ENCODE measurements around the gene COMMD1. TPM values are rescaled to one million over a fixed set of nuclear protein-coding genes. Genes with fewer than 3 reads are reported as not detected.
"Not testable (repeated sequence)": the region's sequence is repeated elsewhere in the genome, so short reads cannot be mapped to it uniquely, and the experiment has no call there.

COMMD1 gene
- total RNA-seq, 2 donors from 2014 or later: 51.1 to 57.8 TPM

DNA sequence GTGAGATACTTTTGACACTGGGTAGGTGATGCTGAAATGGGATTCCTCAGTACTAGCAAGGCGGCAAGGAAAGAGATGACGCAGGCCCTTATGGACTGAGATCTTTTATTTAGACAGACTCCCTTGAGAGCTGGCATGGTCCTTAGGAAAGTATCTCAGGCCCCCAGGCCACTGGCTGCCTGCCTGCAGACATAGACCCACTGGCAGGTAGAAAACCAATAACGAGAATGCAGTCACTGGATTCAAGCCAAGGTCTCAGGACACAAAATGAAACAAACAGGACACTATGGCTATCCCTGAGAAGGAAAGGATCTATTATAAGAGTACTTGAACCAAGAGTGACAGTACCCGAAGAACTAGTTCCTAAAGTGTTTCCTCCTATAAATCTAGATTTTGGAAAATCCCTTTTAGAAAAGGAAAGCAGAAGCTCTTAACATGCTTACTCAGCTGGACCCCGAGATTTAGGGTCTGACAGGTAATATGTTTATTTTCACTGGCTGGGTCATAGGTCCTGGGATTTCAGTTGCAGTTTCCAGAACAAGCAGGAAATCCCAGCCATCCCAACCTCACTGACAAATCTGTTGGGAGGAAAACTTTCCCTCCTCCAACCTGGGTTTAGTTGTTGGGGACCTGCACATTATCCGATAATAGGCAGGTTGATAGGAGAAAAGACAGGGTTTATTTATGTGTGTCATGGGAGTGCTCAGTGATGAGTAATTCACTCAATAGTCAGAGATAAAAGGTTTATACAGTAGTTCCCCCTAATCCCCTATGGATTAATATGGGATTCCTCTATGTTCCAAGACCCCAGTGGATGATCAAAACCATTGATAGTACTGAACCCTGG, 44.5 kb downstream of the COMMD1 start:
- H3K27me3 ChIP-seq (replicated peaks; ENCODE audit: insufficient read depth): no peaks in the 10 kb centered on the region
- peak overlapping the region in 1 of 2 donors; percentile 51 for H3K27ac ChIP-seq
- peaks cover 25 to 35% of the 10 kb centered on the region in 2 donors for H3K4me1 ChIP-seq (ENCODE audit: control insufficient read depth in 1 of 2, low read depth in 2 of 2)
- H3K36me3 ChIP-seq: no peaks in the 10 kb centered on the region
- no peaks in the 10 kb centered on the region for H3K9me3 ChIP-seq
- ATAC-seq (ENCODE audit: insufficient number of reproducible peaks, low FRiP score, low read depth): no peak
- peak overlapping the region; percentile 30 for H3K4me3 ChIP-seq
- DNase-seq (ENCODE audit: low spot score): no peak
- TF ChIP-seq, protein P1, sequence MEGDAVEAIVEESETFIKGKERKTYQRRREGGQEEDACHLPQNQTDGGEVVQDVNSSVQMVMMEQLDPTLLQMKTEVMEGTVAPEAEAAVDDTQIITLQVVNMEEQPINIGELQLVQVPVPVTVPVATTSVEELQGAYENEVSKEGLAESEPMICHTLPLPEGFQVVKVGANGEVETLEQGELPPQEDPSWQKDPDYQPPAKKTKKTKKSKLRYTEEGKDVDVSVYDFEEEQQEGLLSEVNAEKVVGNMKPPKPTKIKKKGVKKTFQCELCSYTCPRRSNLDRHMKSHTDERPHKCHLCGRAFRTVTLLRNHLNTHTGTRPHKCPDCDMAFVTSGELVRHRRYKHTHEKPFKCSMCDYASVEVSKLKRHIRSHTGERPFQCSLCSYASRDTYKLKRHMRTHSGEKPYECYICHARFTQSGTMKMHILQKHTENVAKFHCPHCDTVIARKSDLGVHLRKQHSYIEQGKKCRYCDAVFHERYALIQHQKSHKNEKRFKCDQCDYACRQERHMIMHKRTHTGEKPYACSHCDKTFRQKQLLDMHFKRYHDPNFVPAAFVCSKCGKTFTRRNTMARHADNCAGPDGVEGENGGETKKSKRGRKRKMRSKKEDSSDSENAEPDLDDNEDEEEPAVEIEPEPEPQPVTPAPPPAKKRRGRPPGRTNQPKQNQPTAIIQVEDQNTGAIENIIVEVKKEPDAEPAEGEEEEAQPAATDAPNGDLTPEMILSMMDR (IDR thresholded peaks at IDR 0.05): no peak

DNA sequence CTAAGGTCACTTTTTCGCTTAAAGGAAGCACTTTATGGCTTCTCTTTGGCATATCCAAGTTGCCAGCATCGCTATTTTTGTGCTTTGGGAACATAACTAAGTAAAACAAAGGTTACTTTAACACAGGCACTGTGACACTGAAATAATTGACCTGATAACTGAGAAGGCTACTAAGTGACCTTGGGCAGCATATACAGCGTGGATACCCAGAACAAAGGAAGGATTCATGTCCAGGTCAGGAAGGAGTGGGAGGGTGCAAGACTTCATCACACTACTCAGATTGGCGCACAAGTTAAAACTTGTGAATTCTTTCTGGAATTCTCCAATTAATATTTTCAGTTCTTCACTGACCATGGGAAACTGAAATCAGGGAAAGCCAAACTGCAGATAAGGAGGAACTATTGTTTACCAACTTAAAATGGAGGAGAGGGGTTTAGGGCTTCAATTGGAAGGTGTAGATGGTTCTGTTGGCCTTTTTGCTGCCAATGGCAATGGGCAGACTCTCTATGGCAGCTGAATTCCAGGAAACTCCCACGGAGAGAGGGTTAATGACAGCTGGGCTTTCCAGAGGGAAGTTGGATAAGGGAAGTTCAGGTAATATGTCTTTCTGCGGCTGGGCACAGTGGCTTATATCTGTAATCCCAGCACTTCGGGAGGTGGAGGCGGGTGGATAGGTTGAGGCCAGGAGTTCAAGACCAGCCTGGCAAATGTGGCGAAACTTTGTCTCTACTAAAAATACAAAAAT, 45.3 kb downstream of the COMMD1 start:
- TF ChIP-seq, protein P1 (IDR thresholded peaks at IDR 0.05): no peak
- no peaks in the 10 kb centered on the region for H3K27me3 ChIP-seq (replicated peaks; ENCODE audit: insufficient read depth)
- H3K9me3 ChIP-seq: no peaks in the 10 kb centered on the region
- ATAC-seq (ENCODE audit: insufficient number of reproducible peaks, low FRiP score, low read depth) (no peak), DNase-seq (ENCODE audit: low spot score) (no peak)
- H3K36me3 ChIP-seq: no peaks in the 10 kb centered on the region
- peak overlapping the region in 1 of 2 donors; percentile 51 for H3K27ac ChIP-seq
- H3K4me3 ChIP-seq: no peak overlapping the region
- peaks cover 25 to 35% of the 10 kb centered on the region in 2 donors for H3K4me1 ChIP-seq (ENCODE audit: control insufficient read depth in 1 of 2, low read depth in 2 of 2)

DNA sequence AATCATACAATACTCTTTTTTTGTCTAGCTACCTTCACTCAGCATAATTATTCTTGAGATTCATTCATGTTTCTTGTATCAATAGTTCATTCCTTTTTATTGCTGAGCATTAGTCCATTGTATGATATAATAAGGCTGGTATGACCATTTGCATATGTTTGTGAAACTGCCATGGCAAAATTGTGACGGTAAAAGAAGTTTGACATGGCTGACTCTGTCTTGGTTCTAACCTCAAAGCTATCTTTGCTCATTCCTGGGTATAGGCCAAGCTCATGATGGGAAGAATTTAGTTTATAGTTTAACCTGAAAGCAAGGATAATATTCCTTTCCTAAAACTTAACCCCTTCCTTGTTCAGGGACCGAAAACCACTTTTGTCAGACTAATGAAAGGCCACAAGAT, 46.4 kb downstream of the COMMD1 start:
- DNase-seq (ENCODE audit: low spot score): no peak
- Histone ChIP-seq H3K9me3 (no peaks in the 10 kb centered on the region), H3K36me3 (no peaks in the 10 kb centered on the region), H3K4me1 (ENCODE audit: control insufficient read depth in 1 of 2, low read depth in 2 of 2) (peaks cover 21 to 24% of the 10 kb centered on the region in 2 donors), H3K27ac (no peak overlapping the region), H3K27me3 (replicated peaks; ENCODE audit: insufficient read depth) (no peaks in the 10 kb centered on the region), H3K4me3 (no peak overlapping the region)
- TF ChIP-seq, protein P1 (IDR thresholded peaks at IDR 0.05): no peak
- no peak for ATAC-seq (ENCODE audit: insufficient number of reproducible peaks, low FRiP score, low read depth)

DNA sequence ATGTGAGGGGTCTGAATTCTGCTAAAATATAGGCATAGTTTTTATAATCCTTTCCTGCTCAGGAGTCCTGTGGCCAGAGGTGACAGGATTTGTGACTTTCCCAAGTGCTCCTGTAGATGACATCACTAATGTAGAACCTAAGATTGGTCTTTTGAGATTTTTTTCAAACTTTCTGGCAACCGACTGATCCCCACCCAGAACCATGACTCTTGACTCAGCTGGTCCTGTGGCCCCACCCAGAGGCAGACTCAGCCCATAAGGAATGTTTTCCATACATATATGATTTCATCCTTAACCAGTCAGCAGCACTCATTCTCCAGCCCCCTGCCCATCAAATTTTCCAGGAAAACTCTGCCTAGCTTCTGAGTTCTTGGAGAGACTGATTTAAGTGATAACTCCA, 46.8 kb downstream of the COMMD1 start:
- H3K4me3 ChIP-seq: no peak overlapping the region
- TF ChIP-seq, protein P1 (IDR thresholded peaks at IDR 0.05): no peak
- no peaks in the 10 kb centered on the region for H3K36me3 ChIP-seq
- no peak overlapping the region for H3K27ac ChIP-seq
- no peak for DNase-seq (ENCODE audit: low spot score)
- H3K4me1 ChIP-seq (ENCODE audit: control insufficient read depth in 1 of 2, low read depth in 2 of 2): peaks cover 21 to 28% of the 10 kb centered on the region in 2 donors
- no peaks in the 10 kb centered on the region for H3K9me3 ChIP-seq
- H3K27me3 ChIP-seq (replicated peaks; ENCODE audit: insufficient read depth): no peaks in the 10 kb centered on the region
- no peak for ATAC-seq (ENCODE audit: insufficient number of reproducible peaks, low FRiP score, low read depth)

DNA sequence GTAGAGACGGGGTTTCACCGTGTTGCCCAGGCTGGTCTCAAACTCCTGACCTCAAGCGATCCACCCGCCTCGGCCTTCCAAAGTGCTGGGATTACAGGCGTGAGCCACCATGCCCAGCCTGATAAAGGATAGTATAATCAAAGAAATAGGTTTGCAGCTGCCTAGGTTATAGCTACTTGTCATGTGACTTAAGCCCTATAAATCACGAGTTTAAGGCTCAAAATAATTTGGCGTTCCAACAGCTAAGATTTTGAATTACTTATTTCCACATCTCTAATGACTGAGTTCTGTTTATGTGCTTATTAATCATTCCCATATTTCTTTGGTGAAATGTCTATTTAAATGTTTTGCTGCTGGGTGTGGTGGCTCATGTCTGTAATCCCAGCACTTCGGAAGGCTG, 49.4 kb downstream of the COMMD1 start:
- H3K27me3 ChIP-seq (replicated peaks; ENCODE audit: insufficient read depth); DNase-seq (ENCODE audit: low spot score); H3K9me3 ChIP-seq; H3K27ac ChIP-seq; ATAC-seq (ENCODE audit: insufficient number of reproducible peaks, low FRiP score, low read depth); H3K36me3 ChIP-seq; H3K4me3 ChIP-seq: not testable (repeated sequence)
- peaks cover 8 to 21% of the 10 kb centered on the region in 2 donors for H3K4me1 ChIP-seq (ENCODE audit: control insufficient read depth in 1 of 2, low read depth in 2 of 2)
